IMR-90 (cell line): ENCODE data around the gene USP9Y. TPM values are rescaled to one million over a fixed set of nuclear protein-coding genes. Genes with fewer than 3 reads are reported as not detected.

Source experiments
- ATAC-seq: fragments of 200-7000 bp; cut with Tn5 transposase; 2 replicates; pipeline ENCODE4 v1.9.1; 2020; ENCODE audit warnings: low read depth, mild to moderate bottlenecking, moderate library complexity
- BruUV-seq: library from RNA; stranded (reverse); fragments of 400-500 nt; replicated peaks from 2 replicates; lab custom pipeline; 2021; lab: Mats Ljungman, UMichigan
- CTCF ChIA-PET: fragments of 300-600 bp; formaldehyde crosslinking; extraction: SDS; loops from one replicate; lab custom pipeline; 2021; ENCODE audit warnings: antibody characterized with exemption; lab: Yijun Ruan, JAX
- POLR2A ChIA-PET: fragments of 300-600 bp; sonication (Branson Sonifier 250); formaldehyde crosslinking; loops from one replicate; lab custom pipeline; 2022; ENCODE audit warnings: antibody characterized with exemption; ENCODE audit not compliant: unreplicated experiment; lab: Charles Lee
- DNase-seq: peaks from one replicate; pipeline ENCODE4 v3.0.0; 2013
- H2AFZ ChIP-seq: replicated peaks from 2 replicates; pipeline ENCODE3; 2013; ENCODE audit warnings: low read length, mild to moderate bottlenecking; ENCODE audit not compliant: poor library complexity
- H2AK5ac ChIP-seq: 2 replicates; pipeline ENCODE4 v1.6.1; 2013; ENCODE audit warnings: low read depth, low read length, inconsistent platforms
- H2AK9ac ChIP-seq: replicated peaks from 2 replicates; pipeline ENCODE3; 2013; ENCODE audit warnings: mild to moderate bottlenecking, low read depth, low read length, moderate library complexity; ENCODE audit not compliant: poor library complexity
- H2BK120ac ChIP-seq: 2 replicates; pipeline ENCODE4 v1.6.1; 2013; ENCODE audit warnings: low read depth, low read length, inconsistent platforms
- H2BK15ac ChIP-seq: 3 replicates; pipeline ENCODE4 v1.6.1; 2013; ENCODE audit warnings: low read depth, low read length, inconsistent platforms
- H2BK20ac ChIP-seq: 2 replicates; pipeline ENCODE4 v1.6.1; 2013; ENCODE audit warnings: low read depth, mild to moderate bottlenecking, inconsistent platforms, low read length, moderate library complexity
- H2BK5ac ChIP-seq: 2 replicates; pipeline ENCODE4 v1.6.1; 2013; ENCODE audit warnings: mild to moderate bottlenecking, low read depth, low read length, inconsistent platforms; ENCODE audit not compliant: poor library complexity, severe bottlenecking
- H3K14ac ChIP-seq: replicated peaks from 2 replicates; pipeline ENCODE4 v1.6.1; 2013; ENCODE audit warnings: low read depth, low read length, inconsistent platforms
- H3K18ac ChIP-seq: 2 replicates; pipeline ENCODE4 v1.6.1; 2013; ENCODE audit warnings: low read depth, low read length, control low read depth
- H3K23ac ChIP-seq: 2 replicates; pipeline ENCODE4 v1.6.1; 2013; ENCODE audit warnings: low read depth, low read length, inconsistent platforms
- H3K27ac ChIP-seq: 2 replicates; pipeline ENCODE4 v1.5.1; 2013; ENCODE audit warnings: mild to moderate bottlenecking, control low read depth, low read length; ENCODE audit not compliant: insufficient read depth
- H3K27me3 ChIP-seq: 2 replicates; pipeline ENCODE4 v1.6.1; 2013; ENCODE audit warnings: low read length; ENCODE audit not compliant: control insufficient read depth, insufficient read depth
- H3K36me3 ChIP-seq: 2 replicates; pipeline ENCODE4 v1.6.1; 2013; ENCODE audit warnings: low read length, mixed read lengths; ENCODE audit not compliant: control insufficient read depth, insufficient read depth
- H3K4ac ChIP-seq: 2 replicates; pipeline ENCODE4 v1.6.1; 2013; ENCODE audit warnings: low read depth, low read length, inconsistent platforms
- H3K4me1 ChIP-seq: 2 replicates; pipeline ENCODE4 v1.6.1; 2013; ENCODE audit warnings: low read length, mixed read lengths; ENCODE audit not compliant: control insufficient read depth, insufficient read depth
- H3K4me2 ChIP-seq: 2 replicates; pipeline ENCODE4 v1.6.1; 2013; ENCODE audit warnings: low read depth, mild to moderate bottlenecking, control low read depth, low read length, moderate library complexity
- H3K4me3 ChIP-seq: 2 replicates; pipeline ENCODE4 v1.5.1; 2013; ENCODE audit warnings: low read depth, mild to moderate bottlenecking, control low read depth, low read length, moderate library complexity; ENCODE audit not compliant: insufficient read depth
- H3K56ac ChIP-seq: 2 replicates; pipeline ENCODE4 v1.6.1; 2013; ENCODE audit warnings: low read length, inconsistent platforms; ENCODE audit not compliant: insufficient read depth; ENCODE audit errors: extremely low read depth
- H3K79me1 ChIP-seq, 2 experiments: 2 replicates each; pipeline ENCODE4 v1.6.1; 2013; ENCODE audit warnings: low read length in 2 of 2, inconsistent platforms in 1 of 2, low read depth in 1 of 2
- H3K9ac ChIP-seq: 2 replicates; pipeline ENCODE4 v1.6.1; 2013; ENCODE audit warnings: low read depth, low read length, control low read depth
- H3K9me1 ChIP-seq: 2 replicates; pipeline ENCODE4 v1.6.1; 2013; ENCODE audit warnings: low read length, inconsistent platforms; ENCODE audit not compliant: insufficient read depth
- H3K9me3 ChIP-seq: 2 replicates; pipeline ENCODE4 v1.6.1; 2013; ENCODE audit warnings: low read length; ENCODE audit not compliant: control insufficient read depth, insufficient read depth
- H4K20me1 ChIP-seq: 2 replicates; pipeline ENCODE4 v1.6.1; 2013; ENCODE audit warnings: low read length, inconsistent platforms; ENCODE audit not compliant: insufficient read depth
- H4K5ac ChIP-seq: 2 replicates; pipeline ENCODE4 v1.6.1; 2013; ENCODE audit warnings: mild to moderate bottlenecking, low read depth, low read length, control low read depth
- H4K8ac ChIP-seq, 2 experiments: 2 replicates each; pipeline ENCODE4 v1.6.1; 2013; ENCODE audit warnings: low read depth in 2 of 2, low read length in 2 of 2, control low read depth in 1 of 2, inconsistent platforms in 1 of 2
- H4K91ac ChIP-seq: 2 replicates; pipeline ENCODE4 v1.6.1; 2013; ENCODE audit warnings: low read depth, low read length, inconsistent platforms; ENCODE audit not compliant: insufficient read depth
- BHLHE40 ChIP-seq: fragments of 150-350 bp; IDR thresholded peaks from 2 replicates; pipeline ENCODE4 v1.6.1; 2016; ENCODE audit warnings: mild to moderate bottlenecking, low read depth, low read length
- CEBPB ChIP-seq: IDR thresholded peaks from 2 replicates; pipeline ENCODE4 v1.6.1; 2012; ENCODE audit warnings: low read depth, low read length, improper control_type of control experiment
- CHD1 ChIP-seq: IDR thresholded peaks from 2 replicates; pipeline ENCODE4 v1.6.1; 2012; ENCODE audit warnings: low read depth, low read length, improper control_type of control experiment
- CTCF ChIP-seq: conservative IDR thresholded peaks from 2 replicates; pipeline ENCODE4 v1.5.1; 2012; ENCODE audit warnings: mild to moderate bottlenecking, low read depth, low read length, improper control_type of control experiment
- ELK1 ChIP-seq: fragments of 150-350 bp; IDR thresholded peaks from 2 replicates; pipeline ENCODE4 v1.6.1; 2016; ENCODE audit warnings: low read depth, mild to moderate bottlenecking, low read length, moderate library complexity, borderline replicate concordance
- FOS ChIP-seq: fragments of 150-350 bp; IDR thresholded peaks from 2 replicates; pipeline ENCODE4 v1.6.1; 2016; ENCODE audit warnings: low read depth, low read length
- MAZ ChIP-seq: IDR thresholded peaks from 2 replicates; pipeline ENCODE4 v1.6.1; 2012; ENCODE audit warnings: low read depth, mild to moderate bottlenecking, low read length, improper control_type of control experiment, moderate library complexity, borderline replicate concordance
- RAD21 ChIP-seq: IDR thresholded peaks from 2 replicates; pipeline ENCODE4 v1.6.1; 2012; ENCODE audit warnings: low read length, improper control_type of control experiment
- RFX5 ChIP-seq: IDR thresholded peaks from 2 replicates; pipeline ENCODE4 v1.8.0; 2012; ENCODE audit warnings: low read depth, mild to moderate bottlenecking, low read length, moderate library complexity
- SMC3 ChIP-seq: fragments of 150-350 bp; IDR thresholded peaks from 2 replicates; pipeline ENCODE4 v1.6.1; 2016; ENCODE audit warnings: low read depth, mild to moderate bottlenecking, antibody characterized with exemption, low read length, moderate library complexity
- WGBS, 2 experiments: methylation state at CpG; one replicate each; pipeline versions ENCODE4 v1.1.5 to v1.1.7; 2013; ENCODE audit warnings: missing lambda C conversion rate in 2 of 2; ENCODE audit not compliant: insufficient read length in 1 of 2; ENCODE audit errors: extremely low coverage in 2 of 2; 5-methylcytosine and 5-hydroxymethylcytosine counted together
- dilution Hi-C: fragments of 300-500 bp; cut with HindIII; formaldehyde crosslinking; loops from one replicate; pipeline ENCODE4 v1.14.3; 2018; ENCODE audit warnings: low sequenced_read_pairs; ENCODE audit not compliant: unreplicated experiment
- in situ Hi-C: fragments of 300-500 bp; cut with MboI; formaldehyde crosslinking; loops from 3 replicates; pipeline ENCODE4 v1.14.3; 2019; ENCODE audit warnings: low sequenced_read_pairs, inconsistent platforms, mixed read lengths
- intact Hi-C: fragments of 100-400 bp; cut with micrococcal nuclease; formaldehyde crosslinking; loops from 2 replicates; pipeline ENCODE4 v1.10.0; 2022
- polyA plus RNA-seq, 3 experiments: library from polyadenylated mRNA; depleted of rRNA; stranded (reverse); fragments of >200 nt; gene quantifications; 2 replicates each; pipeline ENCODE4 v1.2.3, GENCODE V29; 2012; ENCODE audit warnings: low replicate concordance in 1 of 3
- total RNA-seq: library from RNA; depleted of rRNA; stranded (reverse); fragments of >200 nt; gene quantifications from 2 replicates; pipeline ENCODE4 v1.2.3, GENCODE V29; 2012
- TF ChIP-seq, protein P1 (sequence below): fragments of 150-350 bp; IDR thresholded peaks from 2 replicates; pipeline ENCODE4 v1.6.1; 2017; ENCODE audit warnings: mild to moderate bottlenecking, antibody characterized with exemption, low read length, low read depth

USP9Y gene
- total and polyA plus RNA-seq, 2 of the 4 experiments (the other 2 are of a cell fraction): not detected

DNA sequence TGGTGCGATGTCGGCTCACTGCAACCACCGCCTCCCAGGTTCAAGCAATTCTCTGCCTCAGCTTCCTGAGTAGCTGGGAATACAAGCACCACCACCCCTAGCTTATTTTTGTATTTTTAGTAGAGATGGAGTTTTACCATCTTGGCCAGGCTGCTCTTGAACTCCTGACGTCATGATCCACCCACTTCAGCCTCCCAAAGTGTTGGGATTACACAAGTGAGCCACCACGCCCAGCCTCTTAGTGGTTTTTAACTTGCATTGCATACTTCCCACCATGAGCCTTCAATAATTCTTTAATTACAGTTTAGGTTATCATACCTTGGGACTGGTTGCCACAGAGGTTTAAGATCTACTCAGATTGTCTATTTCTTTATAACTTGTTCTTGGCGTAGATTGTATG is 14.3 kb downstream of the USP9Y start:
- dilution Hi-C loops: no loop called here

More for the DNA sequence above, 14.3 kb downstream of the USP9Y start:
- Histone ChIP-seq H3K56ac (no peak overlapping the region), H3K27ac (no peak overlapping the region), H3K79me1 (no peaks in the 10 kb centered on the region), H2AFZ (no peak overlapping the region), H2BK120ac (no peak overlapping the region), H3K4ac (no peak overlapping the region), H3K27me3 (no peaks in the 10 kb centered on the region), H2AK9ac (no peak overlapping the region), H3K36me3 (no peaks in the 10 kb centered on the region), H4K20me1 (no peaks in the 10 kb centered on the region), H4K5ac (no peak overlapping the region), H3K18ac (no peak overlapping the region), H2BK5ac (no peak overlapping the region), H2BK15ac (no peak overlapping the region), H4K91ac (no peak overlapping the region), H3K4me2 (no peak overlapping the region), H3K23ac (no peak overlapping the region), H3K9ac (no peak overlapping the region), H3K9me3 (no peaks in the 10 kb centered on the region), H3K14ac (no peak overlapping the region), H3K9me1 (no peaks in the 10 kb centered on the region), H3K4me3 (no peak overlapping the region), H3K4me1 (no peaks in the 10 kb centered on the region), H4K8ac (no peak overlapping the region), H2AK5ac (no peak overlapping the region), H2BK20ac (no peak overlapping the region)
- no peak for DNase-seq
- no CpG with 5 or more reads among the region's 6 CpGs for WGBS, 2 experiments
- BruUV-seq: no TSS peak
- no peak for TF ChIP-seq RFX5
- TF ChIP-seq BHLHE40: no peak
- no peak for TF ChIP-seq FOS
- TF ChIP-seq SMC3: no peak
- TF ChIP-seq ELK1: no peak
- TF ChIP-seq CHD1: no peak
- TF ChIP-seq RAD21: no peak
- no peak for TF ChIP-seq CEBPB
- TF ChIP-seq MAZ: no peak
- TF ChIP-seq CTCF: no peak
- TF ChIP-seq, protein P1, sequence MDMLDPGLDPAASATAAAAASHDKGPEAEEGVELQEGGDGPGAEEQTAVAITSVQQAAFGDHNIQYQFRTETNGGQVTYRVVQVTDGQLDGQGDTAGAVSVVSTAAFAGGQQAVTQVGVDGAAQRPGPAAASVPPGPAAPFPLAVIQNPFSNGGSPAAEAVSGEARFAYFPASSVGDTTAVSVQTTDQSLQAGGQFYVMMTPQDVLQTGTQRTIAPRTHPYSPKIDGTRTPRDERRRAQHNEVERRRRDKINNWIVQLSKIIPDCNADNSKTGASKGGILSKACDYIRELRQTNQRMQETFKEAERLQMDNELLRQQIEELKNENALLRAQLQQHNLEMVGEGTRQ: no peak
- POLR2A ChIA-PET: no interaction called here
- no peak for ATAC-seq
- in situ Hi-C loops (no loop called here), intact Hi-C loops (no loop called here)
- CTCF ChIA-PET: no interaction called here
